OCI-LY7 (cell line): Measurements from ENCODE around the gene FOXE1. TPM values are rescaled to one million over a fixed set of nuclear protein-coding genes. Genes with fewer than 3 reads are reported as not detected.

ENCODE experiments used
- BruUV-seq: library from RNA; stranded (reverse); fragments of 400-500 nt; replicated peaks from 2 replicates; lab custom pipeline; 2021; lab: Mats Ljungman, UMichigan
- CTCF ChIA-PET: fragments of 300-600 bp; sonication (Branson Sonifier 250); formaldehyde crosslinking; loops from one replicate; lab custom pipeline; 2022; ENCODE audit warnings: antibody characterized with exemption; ENCODE audit not compliant: unreplicated experiment; lab: Charles Lee
- POLR2A ChIA-PET: fragments of 300-600 bp; sonication (Branson Sonifier 250); formaldehyde crosslinking; loops from one replicate; lab custom pipeline; 2022; ENCODE audit warnings: antibody characterized with exemption; lab: Charles Lee
- DNase-seq: peaks from one replicate; pipeline ENCODE4 v3.0.0-alpha.2; 2015; ENCODE audit warnings: low spot score
- H2AFZ ChIP-seq: fragments of 200-600 bp; sonication (generic), shearing (Covaris generic); 2 replicates; pipeline ENCODE4 v1.6.1; 2014; ENCODE audit warnings: mild to moderate bottlenecking, antibody characterized with exemption, low read length, moderate library complexity
- H3K27ac ChIP-seq: fragments of 200-600 bp; sonication (generic); 2 replicates; pipeline ENCODE4 v1.5.1; 2014; ENCODE audit warnings: mixed run types, low read depth, mild to moderate bottlenecking, moderate library complexity, low read length, inconsistent platforms; ENCODE audit not compliant: poor library complexity, severe bottlenecking
- H3K36me3 ChIP-seq: fragments of 200-600 bp; sonication (generic); 2 replicates; pipeline ENCODE4 v1.6.1; 2014; ENCODE audit warnings: mild to moderate bottlenecking, antibody characterized with exemption, low read length, moderate library complexity, mixed read lengths; ENCODE audit not compliant: insufficient read depth
- H3K4me1 ChIP-seq: fragments of 200-600 bp; sonication (generic); 2 replicates; pipeline ENCODE4 v1.5.1; 2014; ENCODE audit warnings: mild to moderate bottlenecking, low read length; ENCODE audit not compliant: insufficient read depth, poor library complexity, severe bottlenecking
- H3K4me2 ChIP-seq: fragments of 200-600 bp; sonication (generic); 2 replicates; pipeline ENCODE4 v1.6.1; 2014; ENCODE audit warnings: mild to moderate bottlenecking, low read length
- H3K4me3 ChIP-seq: fragments of 200-600 bp; sonication (generic); 2 replicates; pipeline ENCODE4 v1.5.1; 2014; ENCODE audit warnings: mild to moderate bottlenecking, low read depth, low read length; ENCODE audit not compliant: poor library complexity, severe bottlenecking
- H3K79me2 ChIP-seq: fragments of 200-600 bp; sonication (generic); 2 replicates; pipeline ENCODE4 v1.6.1; 2016; ENCODE audit warnings: low read depth, mild to moderate bottlenecking, low read length, moderate library complexity, mixed read lengths; ENCODE audit not compliant: insufficient read depth
- H3K9me2 ChIP-seq: fragments of 200-600 bp; sonication (generic); 2 replicates; pipeline ENCODE4 v1.6.1; 2016; ENCODE audit warnings: mild to moderate bottlenecking, low read length, mixed read lengths; ENCODE audit not compliant: insufficient read depth
- H3K9me3 ChIP-seq: fragments of 200-600 bp; sonication (generic); 2 replicates; pipeline ENCODE4 v1.6.1; 2014; ENCODE audit warnings: mild to moderate bottlenecking, mixed run types, low read length, mixed read lengths
- H4K20me1 ChIP-seq: fragments of 200-600 bp; sonication (generic); 2 replicates; pipeline ENCODE4 v1.6.1; 2014; ENCODE audit warnings: mild to moderate bottlenecking, antibody characterized with exemption, low read length, moderate library complexity, mixed read lengths; ENCODE audit not compliant: insufficient read depth
- CTCF ChIP-seq: fragments of 200-600 bp; sonication (generic); conservative IDR thresholded peaks from 2 replicates; pipeline ENCODE4 v1.5.1; 2014; ENCODE audit warnings: mild to moderate bottlenecking, antibody characterized with exemption, low read length, moderate library complexity, mixed read lengths
- EZH2phosphoT487 ChIP-seq: fragments of 200-600 bp; sonication (generic); IDR thresholded peaks from 2 replicates; pipeline ENCODE4 v1.6.1; 2018; ENCODE audit warnings: low read depth, borderline replicate concordance, mild to moderate bottlenecking, mixed run types, antibody characterized with exemption, low read length, moderate library complexity, mixed read lengths
- intact Hi-C: fragments of 100-400 bp; cut with micrococcal nuclease; formaldehyde crosslinking; loops from one replicate; pipeline ENCODE4 v1.10.0; 2022; ENCODE audit not compliant: unreplicated experiment
- total RNA-seq, 2 experiments: library from RNA; depleted of rRNA in 1 of 2; stranded (reverse); fragments of >200 nt in 1 of 2; shearing (Covaris generic) in 1 of 2; gene quantifications; 2 replicates each; pipeline ENCODE4 v1.2.3, GENCODE V29; 2014 to 2022

Gene FOXE1
- total RNA-seq, 2 experiments from 2014 or later = not detected

GRCh38 chr9:97847474-97848214 is 5.4 kb upstream of the FOXE1 start:
- Histone ChIP-seq H3K4me2 (no peak overlapping the region), H2AFZ (no peak overlapping the region)

GRCh38 chr9:97848215-97848479 is 4.9 kb upstream of the FOXE1 start:
- DNase-seq = no peak
- intact Hi-C loops = no loop called here
- no peak overlapping the region for H3K4me2 ChIP-seq
- no peak for TF ChIP-seq CTCF
- no peak for TF ChIP-seq EZH2phosphoT487
- BruUV-seq = no TSS peak
- no peaks in the 10 kb centered on the region for H3K9me2 ChIP-seq
- ChIA-PET CTCF (no interaction called here), POLR2A (no interaction called here)
- no peaks in the 10 kb centered on the region for H3K79me2 ChIP-seq
- H3K27ac ChIP-seq = no peak overlapping the region
- no peak overlapping the region for H3K4me3 ChIP-seq
- no peaks in the 10 kb centered on the region for H3K9me3 ChIP-seq
- H3K4me1 ChIP-seq = no peaks in the 10 kb centered on the region
- no peaks in the 10 kb centered on the region for H4K20me1 ChIP-seq
- no peak overlapping the region for H2AFZ ChIP-seq
- H3K36me3 ChIP-seq = no peaks in the 10 kb centered on the region

More at GRCh38 chr9:97847474-97848214, 5.4 kb upstream of the FOXE1 start:
- Histone ChIP-seq H3K4me1 (no peaks in the 10 kb centered on the region), H3K4me3 (no peak overlapping the region), H3K9me3 (no peaks in the 10 kb centered on the region), H3K36me3 (no peaks in the 10 kb centered on the region), H3K9me2 (no peaks in the 10 kb centered on the region), H4K20me1 (no peaks in the 10 kb centered on the region), H3K79me2 (no peaks in the 10 kb centered on the region), H3K27ac (no peak overlapping the region)
- TF ChIP-seq CTCF (no peak), EZH2phosphoT487 (no peak)
- intact Hi-C loops = no loop called here
- BruUV-seq = no TSS peak
- ChIA-PET POLR2A (no interaction called here), CTCF (no interaction called here)
- DNase-seq = no peak

GRCh38 chr9:97848480-97849237 is 4.4 kb upstream of the FOXE1 start:
- TF ChIP-seq CTCF (no peak), EZH2phosphoT487 (no peak)
- Histone ChIP-seq H3K27ac (no peak overlapping the region), H3K9me3 (no peaks in the 10 kb centered on the region), H4K20me1 (no peaks in the 10 kb centered on the region), H3K4me1 (no peaks in the 10 kb centered on the region), H2AFZ (no peak overlapping the region), H3K4me2 (no peak overlapping the region), H3K9me2 (no peaks in the 10 kb centered on the region), H3K36me3 (no peaks in the 10 kb centered on the region), H3K4me3 (no peak overlapping the region), H3K79me2 (no peaks in the 10 kb centered on the region)
- intact Hi-C loops = no loop called here
- CTCF ChIA-PET = no interaction called here
- no peak for DNase-seq
- POLR2A ChIA-PET = no interaction called here
- BruUV-seq = no TSS peak
